Heart left ventricle (tissue), 16 donors: Measurements from ENCODE around the gene EFHC1. TPM values are rescaled to one million over a fixed set of nuclear protein-coding genes. Genes with fewer than 3 reads are reported as not detected.
A peak's percentile ranks its signal among the peaks of the same experiment; 100 is the strongest.

Source experiments
- ATAC-seq, 4 donors: fragments of 200-7000 bp; cut with Tn5 transposase; one replicate each; pipeline ENCODE4 v1.9.1; 2020 to 2022; ENCODE audit warnings: moderate library complexity in 4 of 4, mild to moderate bottlenecking in 3 of 4, moderate number of reproducible peaks in 1 of 4
- DNase-seq, 5 donors: peaks; one replicate each; pipeline ENCODE4 v3.0.0-alpha.2; 2020
- H3K27ac ChIP-seq, 12 donors: fragments of 200-600 bp; sonication (generic) in 4 of 12; one replicate each; pipeline versions ENCODE4 v1.5.0 to v1.8.0; 2016 to 2022; ENCODE audit warnings: mild to moderate bottlenecking in 2 of 12
- H3K27me3 ChIP-seq, 9 donors: fragments of 200-600 bp; sonication (generic) in 2 of 9; one replicate each; pipeline versions ENCODE4 v1.5.1 to v1.8.0; 2016 to 2022; ENCODE audit warnings: mild to moderate bottlenecking in 3 of 9
- H3K36me3 ChIP-seq, 9 donors: fragments of 200-600 bp; sonication (generic) in 2 of 9; one replicate each; pipeline versions ENCODE4 v1.5.0 to v1.8.0; 2018 to 2022; ENCODE audit warnings: mild to moderate bottlenecking in 2 of 9
- H3K4me1 ChIP-seq, 12 donors: fragments of 200-600 bp; sonication (generic) in 4 of 12; one replicate each; pipeline versions ENCODE4 v1.5.0 to v1.8.0; 2016 to 2022; ENCODE audit warnings: mild to moderate bottlenecking in 3 of 12
- H3K4me3 ChIP-seq, 12 donors: fragments of 200-600 bp; sonication (generic) in 4 of 12; one replicate each; pipeline versions ENCODE4 v1.5.0 to v1.8.0; 2017 to 2022; ENCODE audit warnings: mild to moderate bottlenecking in 9 of 12, moderate library complexity in 4 of 12
- H3K9me3 ChIP-seq, 12 donors: fragments of 200-600 bp; sonication (generic) in 4 of 12; one replicate each; pipeline versions ENCODE4 v1.5.0 to v1.8.0; 2016 to 2022; ENCODE audit warnings: mild to moderate bottlenecking in 1 of 12
- CTCF ChIP-seq, 12 donors: fragments of 200-600 bp; sonication (generic) in 4 of 12; IDR thresholded peaks; one replicate each; pipeline versions ENCODE4 v1.5.0 to v1.8.0; 2018 to 2022; ENCODE audit warnings: antibody characterized with exemption in 12 of 12, mild to moderate bottlenecking in 5 of 12
- POLR2A ChIP-seq, 2 donors: fragments of 450-650 bp; IDR thresholded peaks; one replicate each; pipeline ENCODE4 v1.6.1; 2017; ENCODE audit warnings: antibody characterized with exemption in 2 of 2, mild to moderate bottlenecking in 2 of 2, moderate library complexity in 2 of 2
- WGBS, 4 donors: extraction: QIAGEN DNeasy Blood & Tissue Kit in 2 of 4; methylation state at CpG; one replicate each; pipeline versions ENCODE4 v1.1.5 to v1.1.7; 2013 to 2018; 5-methylcytosine and 5-hydroxymethylcytosine counted together
- intact Hi-C, 10 donors: fragments of 100-400 bp; cut with DNase I; formaldehyde crosslinking; loops; one replicate each; pipeline versions ENCODE4 v1.11.1 to v1.14.2; 2022
- polyA plus RNA-seq, 2 donors: library from polyadenylated mRNA; stranded (reverse); fragments of 200-250 nt; gene quantifications; one replicate each; pipeline ENCODE4 v1.2.3, GENCODE V29; 2013
- total RNA-seq, 9 donors: library from RNA; depleted of rRNA in 2 of 9; stranded (reverse); fragments of >200 nt in 2 of 9; fragmentation: NEBNext Ultra II Directional in 3 of 9; extraction: Animal tissue kit (Norgen Biotek cat#: 25700) in 3 of 9; gene quantifications; one replicate each; pipeline versions ENCODE4 v1.1.0 to v1.2.4, GENCODE V29; 2016 to 2023
- donor health status: ischemic (EF 13 %, LVEDD 7.1; RV severe dilation, severe dysfunction).
- donor health status: healthy with polysubstance abuse.
- donor health status: DM: no; HTN: yes; CAD: no.
- donor health status: DM: no; HTN: no; CAD: no.
- donor health status: ischemic (EF 25% LVEDD 6.9; RV normal size, moderate dysfunction).
- donor health status: ischemic (EF 25% LVEDD 5.7; RV mildly dilated, moderate dysfunction).
- donor health status: healthy.
- donor health status: DM: yes; HTN: yes; CAD: no.
- donor health status: ischemic (EF 35%, LVEDD 5.7; RV mildly dilated, moderate dysfunction).
- donor health status: nonischemic (EF 11% LVEDD 7.7; RV severe dilation, severe dysfunction).
- donor health status: DM: yes; HTN: yes; CAD: no.
- donor health status: PGD.
- donor health status: ischemic (EF 29% LVEDD 5.4; RV normal size, mild dysfunction).
- donor health status: nonischemic (EF 23%, LVEDD 6.1; RV moderate dilation, normal function).

Gene EFHC1
- total and polyA plus RNA-seq, 11 donors: 2.6 to 14.4 (median 4.3) TPM

- Histone ChIP-seq H3K4me1 (peaks cover 8 to 88% (median 72%) of the 10 kb centered on the region in 12 donors), H3K36me3 (peaks cover 0 to 3% (median 0%) of the 10 kb centered on the region in 9 donors), H3K27ac (peak overlapping the region in 2 of 12 donors; percentile 17 to 30), H3K9me3 (no peaks in the 10 kb centered on the region), H3K27me3 (no peaks in the 10 kb centered on the region), H3K4me3 (no peak overlapping the region)
- TF ChIP-seq CTCF (IDR thresholded peaks at IDR 0.05): no peak
- TF ChIP-seq POLR2A (IDR thresholded peaks at IDR 0.05): no peak
- intact Hi-C loops: no loop called here
- ATAC-seq (no peak), DNase-seq (no peak)
- 82 to 85% (median 84%) methylated on average over 6 of the region's 6 CpGs for WGBS, 4 donors
These were observed 125.4 kb downstream of the EFHC1 start for GRCh38 chr6:52545406-52546119.

- no peaks in the 10 kb centered on the region for H3K9me3 ChIP-seq
- DNase-seq (no peak), ATAC-seq (no peak)
- intact Hi-C loops: no loop called here
- no peaks in the 10 kb centered on the region for H3K27me3 ChIP-seq
- WGBS, 4 donors: 68 to 80% (median 76%) methylated on average over 1 of the region's 1 CpG
- TF ChIP-seq POLR2A (IDR thresholded peaks at IDR 0.05) (no peak), CTCF (IDR thresholded peaks at IDR 0.05) (no peak)
- peaks cover 8 to 88% (median 75%) of the 10 kb centered on the region in 12 donors for H3K4me1 ChIP-seq
- peaks cover 0 to 3% (median 0%) of the 10 kb centered on the region in 9 donors for H3K36me3 ChIP-seq
- H3K4me3 ChIP-seq: no peak overlapping the region
- H3K27ac ChIP-seq: no peak overlapping the region
These were observed 126.0 kb downstream of the EFHC1 start for GRCh38 chr6:52546192-52546591.

GRCh38 chr6:52546678-52547077, 126.5 kb downstream of the EFHC1 start:
- H3K27ac ChIP-seq: no peak overlapping the region
- H3K4me1 ChIP-seq: peaks cover 8 to 88% (median 76%) of the 10 kb centered on the region in 12 donors
- ATAC-seq (no peak), DNase-seq (no peak)
- no peak overlapping the region for H3K4me3 ChIP-seq
- intact Hi-C loops: no loop called here
- H3K27me3 ChIP-seq: no peaks in the 10 kb centered on the region
- H3K9me3 ChIP-seq: no peaks in the 10 kb centered on the region
- TF ChIP-seq POLR2A (IDR thresholded peaks at IDR 0.05): no peak
- TF ChIP-seq CTCF (IDR thresholded peaks at IDR 0.05): no peak
- H3K36me3 ChIP-seq: peaks cover 0 to 3% (median 0%) of the 10 kb centered on the region in 9 donors
- 86 to 97% (median 94%) methylated on average over 3 of the region's 3 CpGs for WGBS, 4 donors

GRCh38 chr6:52547647-52548352, 127.7 kb downstream of the EFHC1 start:
- TF ChIP-seq CTCF (IDR thresholded peaks at IDR 0.05) (no peak), POLR2A (IDR thresholded peaks at IDR 0.05) (no peak)
- H3K4me1 ChIP-seq: peaks cover 8 to 99% (median 88%) of the 10 kb centered on the region in 12 donors
- H3K27ac ChIP-seq: no peak overlapping the region
- no peaks in the 10 kb centered on the region for H3K9me3 ChIP-seq
- ATAC-seq: no peak
- H3K4me3 ChIP-seq: no peak overlapping the region
- intact Hi-C loops: no loop called here
- 46 to 57% (median 51%) methylated on average over 9 of the region's 9 CpGs for WGBS, 4 donors
- H3K36me3 ChIP-seq: peaks cover 0 to 3% (median 0%) of the 10 kb centered on the region in 9 donors
- DNase-seq: peak in 2 of 5 donors; percentile 36 to 38
- H3K27me3 ChIP-seq: no peaks in the 10 kb centered on the region
